ENCODE results near the gene LGR6.

LGR6 gene

GRCh38 chr1:202286622-202287097 lies 93.1 kb downstream of the LGR6 start:
- no peak for TF ChIP-seq CTCF (IDR thresholded peaks at IDR 0.05; ENCODE audit: poor library complexity, severe bottlenecking)
- no peak for DNase-seq (ENCODE audit: low spot score)
- H3K4me1 ChIP-seq (ENCODE audit: insufficient read depth, poor library complexity, severe bottlenecking) = peaks cover 31% of the 10 kb centered on the region
- H3K4me3 ChIP-seq (ENCODE audit: severe bottlenecking) = no peak overlapping the region
- H3K27ac ChIP-seq (ENCODE audit: poor library complexity, severe bottlenecking) = no peak overlapping the region
- no peaks in the 10 kb centered on the region for H3K27me3 ChIP-seq (ENCODE audit: insufficient read depth, poor library complexity, severe bottlenecking)
- no peaks in the 10 kb centered on the region for H3K36me3 ChIP-seq (ENCODE audit: low read depth)
- ATAC-seq (ENCODE audit: low read depth) = no peak
- H3K9me3 ChIP-seq (ENCODE audit: severe bottlenecking) = no peaks in the 10 kb centered on the region

DNA sequence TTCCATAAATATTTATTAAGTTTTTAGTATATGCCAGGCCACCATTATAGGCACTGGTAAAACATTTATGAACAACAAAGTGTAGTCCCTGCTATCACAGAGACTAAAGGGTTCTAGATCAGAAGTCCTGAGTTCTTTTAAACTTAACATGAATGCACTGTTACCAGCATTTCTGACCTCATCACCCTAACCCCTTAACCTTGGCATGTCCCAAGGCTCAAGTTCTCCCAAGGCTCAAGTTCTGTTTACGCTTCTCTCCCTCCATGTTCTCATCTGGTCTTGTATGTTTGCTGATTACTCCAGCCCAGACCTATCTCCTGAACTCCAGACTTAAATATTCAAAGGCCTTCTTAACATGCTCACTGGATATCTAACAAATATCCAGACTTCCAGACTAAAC lies 93.6 kb downstream of the LGR6 start:
- Histone ChIP-seq H3K4me3 (ENCODE audit: severe bottlenecking) (no peak overlapping the region), H3K36me3 (ENCODE audit: low read depth) (no peaks in the 10 kb centered on the region), H3K9me3 (ENCODE audit: severe bottlenecking) (no peaks in the 10 kb centered on the region), H3K27me3 (ENCODE audit: insufficient read depth, poor library complexity, severe bottlenecking) (no peaks in the 10 kb centered on the region), H3K4me1 (ENCODE audit: insufficient read depth, poor library complexity, severe bottlenecking) (peaks cover 31% of the 10 kb centered on the region), H3K27ac (ENCODE audit: poor library complexity, severe bottlenecking) (no peak overlapping the region)
- ATAC-seq (ENCODE audit: low read depth) = no peak
- no peak for TF ChIP-seq CTCF (IDR thresholded peaks at IDR 0.05; ENCODE audit: poor library complexity, severe bottlenecking)
- no peak for DNase-seq (ENCODE audit: low spot score)

DNA sequence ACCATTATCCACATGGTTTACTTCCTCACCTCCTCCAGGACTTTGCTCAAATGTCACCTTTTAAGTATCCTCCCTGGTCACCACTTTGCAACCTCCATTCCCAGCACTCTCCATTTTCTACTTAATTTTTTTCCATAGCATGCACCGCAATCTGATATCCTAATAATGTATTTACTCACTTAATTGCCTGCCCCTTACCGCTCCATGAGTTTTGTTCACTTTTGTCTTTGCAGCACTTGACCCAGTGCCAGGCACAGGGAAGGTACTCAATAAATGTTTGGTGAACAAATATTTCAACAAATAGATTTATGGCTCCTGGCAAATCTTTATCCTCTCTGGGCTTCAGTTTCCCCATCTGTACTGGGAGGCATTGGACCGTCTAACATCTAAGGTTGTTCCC lies 94.6 kb downstream of the LGR6 start:
- no peak for DNase-seq (ENCODE audit: low spot score)
- Histone ChIP-seq H3K36me3 (ENCODE audit: low read depth) (no peaks in the 10 kb centered on the region), H3K27ac (ENCODE audit: poor library complexity, severe bottlenecking) (no peak overlapping the region), H3K4me3 (ENCODE audit: severe bottlenecking) (no peak overlapping the region), H3K9me3 (ENCODE audit: severe bottlenecking) (no peaks in the 10 kb centered on the region), H3K27me3 (ENCODE audit: insufficient read depth, poor library complexity, severe bottlenecking) (no peaks in the 10 kb centered on the region), H3K4me1 (ENCODE audit: insufficient read depth, poor library complexity, severe bottlenecking) (peaks cover 29% of the 10 kb centered on the region)
- ATAC-seq (ENCODE audit: low read depth) = no peak
- no peak for TF ChIP-seq CTCF (IDR thresholded peaks at IDR 0.05; ENCODE audit: poor library complexity, severe bottlenecking)

GRCh38 chr1:202289009-202289408 lies 95.4 kb downstream of the LGR6 start:
- H3K27me3 ChIP-seq (ENCODE audit: insufficient read depth, poor library complexity, severe bottlenecking) = no peaks in the 10 kb centered on the region
- H3K4me3 ChIP-seq (ENCODE audit: severe bottlenecking) = no peak overlapping the region
- no peak for TF ChIP-seq CTCF (IDR thresholded peaks at IDR 0.05; ENCODE audit: poor library complexity, severe bottlenecking)
- no peak for ATAC-seq (ENCODE audit: low read depth)
- H3K9me3 ChIP-seq (ENCODE audit: severe bottlenecking) = no peaks in the 10 kb centered on the region
- H3K27ac ChIP-seq (ENCODE audit: poor library complexity, severe bottlenecking) = no peak overlapping the region
- peaks cover 23% of the 10 kb centered on the region for H3K4me1 ChIP-seq (ENCODE audit: insufficient read depth, poor library complexity, severe bottlenecking)
- no peaks in the 10 kb centered on the region for H3K36me3 ChIP-seq (ENCODE audit: low read depth)
- no peak for DNase-seq (ENCODE audit: low spot score)

DNA sequence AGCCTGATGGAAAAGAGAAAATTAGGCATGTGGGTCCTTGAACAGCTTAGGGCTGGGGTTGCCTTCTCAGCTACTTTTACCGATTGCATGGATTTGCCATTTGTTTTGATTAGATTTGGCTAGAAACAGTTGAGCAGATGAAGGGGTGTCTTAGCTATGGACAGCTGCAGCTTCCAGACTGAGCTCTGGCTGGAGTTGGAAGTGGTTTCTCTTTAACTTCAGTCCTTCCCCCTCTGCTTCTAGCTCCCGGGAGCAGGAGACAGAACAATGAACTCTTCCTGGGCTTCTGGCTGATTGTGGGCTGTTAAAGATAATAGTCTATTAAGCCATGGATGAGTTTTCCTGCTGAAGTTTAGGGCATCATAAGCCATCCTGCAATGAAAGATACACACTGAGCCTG lies 97.4 kb downstream of the LGR6 start:
- Histone ChIP-seq H3K4me3 (ENCODE audit: severe bottlenecking) (no peak overlapping the region), H3K27me3 (ENCODE audit: insufficient read depth, poor library complexity, severe bottlenecking) (no peaks in the 10 kb centered on the region), H3K9me3 (ENCODE audit: severe bottlenecking) (no peaks in the 10 kb centered on the region), H3K27ac (ENCODE audit: poor library complexity, severe bottlenecking) (no peak overlapping the region), H3K4me1 (ENCODE audit: insufficient read depth, poor library complexity, severe bottlenecking) (peaks cover 22% of the 10 kb centered on the region), H3K36me3 (ENCODE audit: low read depth) (no peaks in the 10 kb centered on the region)
- ATAC-seq (ENCODE audit: low read depth) (no peak), DNase-seq (ENCODE audit: low spot score) (no peak)
- no peak for TF ChIP-seq CTCF (IDR thresholded peaks at IDR 0.05; ENCODE audit: poor library complexity, severe bottlenecking)

All from RWPE2 (cell line).